ENCODE results near the gene CAMSAP1.

CAMSAP1 gene

DNA sequence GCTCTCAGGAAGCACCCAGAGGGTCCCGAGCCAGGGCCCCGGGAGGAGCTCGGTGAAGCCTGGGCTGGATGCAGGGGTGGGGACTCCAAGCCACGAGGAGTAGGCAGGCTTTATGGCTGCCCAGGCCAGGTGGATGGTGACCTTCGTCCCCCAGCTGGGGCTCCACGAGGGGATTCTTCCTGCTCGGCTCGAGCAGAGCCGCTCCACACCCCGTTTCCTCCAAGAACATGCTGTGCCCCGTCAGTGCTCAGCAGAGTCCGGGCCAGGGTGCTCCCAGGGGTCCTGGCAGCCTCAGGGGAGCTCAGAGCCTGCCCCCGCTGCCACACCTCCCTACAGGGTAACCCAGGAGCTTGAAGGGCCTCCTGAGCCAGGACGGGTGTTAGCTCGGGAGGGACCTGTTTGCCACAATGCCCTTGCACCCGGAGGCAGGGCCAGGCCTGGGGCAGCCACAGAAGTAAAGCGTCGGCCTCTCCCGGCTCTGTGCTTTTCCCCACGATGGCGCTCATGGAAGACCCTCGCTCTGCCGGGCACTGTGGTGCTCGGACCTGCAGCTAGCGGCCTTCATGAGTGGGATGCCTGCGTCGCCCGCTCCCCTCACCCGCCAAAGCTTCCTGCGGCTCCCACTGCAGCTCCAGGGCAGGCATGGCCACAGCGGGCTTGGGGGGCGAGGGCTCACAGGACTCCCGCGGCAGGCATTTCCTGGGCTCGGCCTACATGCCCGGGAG, 118.6 kb downstream of the CAMSAP1 start:
- no peak for DNase-seq

- DNase-seq = no peak
Measured at GRCh38 chr9:135787776-135788575, 119.4 kb downstream of the CAMSAP1 start.

DNA sequence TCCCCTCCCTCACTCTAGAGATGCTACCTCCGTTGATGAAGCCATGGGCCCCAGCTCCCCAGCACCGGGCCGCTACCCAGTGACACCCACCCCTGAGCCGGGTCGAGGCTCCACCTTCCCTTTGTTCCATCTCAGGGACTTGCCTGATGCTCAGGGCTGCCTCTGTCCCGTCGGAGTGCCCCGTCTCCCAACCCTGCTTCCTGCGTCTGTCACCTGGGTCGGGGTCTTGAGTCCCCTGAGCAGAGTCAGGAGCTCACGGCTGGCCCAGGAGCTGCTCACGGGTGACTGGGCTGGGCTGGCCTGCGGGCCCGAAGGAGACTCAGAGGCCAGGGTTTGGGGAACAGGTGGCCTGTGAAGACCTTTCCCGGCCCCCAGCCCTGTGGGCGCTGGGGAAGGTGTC, 120.0 kb downstream of the CAMSAP1 start:
- no peak for DNase-seq

DNA sequence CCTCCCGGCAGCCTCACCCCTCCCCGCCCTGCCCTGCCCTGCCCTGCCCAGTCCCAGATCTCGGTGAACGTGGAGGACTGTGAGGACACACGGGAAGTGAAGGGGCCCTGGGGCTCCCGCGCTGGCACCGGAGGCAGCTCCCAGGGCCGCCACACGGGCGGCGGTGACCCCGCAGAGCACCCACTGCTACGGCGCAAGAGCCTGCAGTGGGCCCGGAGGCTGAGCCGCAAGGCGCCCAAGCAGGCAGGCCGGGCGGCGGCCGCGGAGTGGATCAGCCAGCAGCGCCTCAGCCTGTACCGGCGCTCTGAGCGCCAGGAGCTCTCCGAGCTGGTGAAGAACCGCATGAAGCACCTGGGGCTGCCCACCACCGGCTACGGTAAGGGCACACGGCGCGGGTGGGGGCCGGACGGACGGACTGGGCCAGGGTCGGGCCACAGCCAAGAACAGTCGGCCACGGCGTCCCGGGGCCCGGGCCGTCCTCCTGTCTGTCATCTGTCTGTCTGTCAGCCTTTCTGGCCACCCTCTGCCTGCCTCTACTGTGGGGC, 121.1 kb downstream of the CAMSAP1 start:
- DNase-seq = no peak

GRCh38 chr9:135785013-135785575, 122.3 kb downstream of the CAMSAP1 start:
- DNase-seq = no peak

DNA sequence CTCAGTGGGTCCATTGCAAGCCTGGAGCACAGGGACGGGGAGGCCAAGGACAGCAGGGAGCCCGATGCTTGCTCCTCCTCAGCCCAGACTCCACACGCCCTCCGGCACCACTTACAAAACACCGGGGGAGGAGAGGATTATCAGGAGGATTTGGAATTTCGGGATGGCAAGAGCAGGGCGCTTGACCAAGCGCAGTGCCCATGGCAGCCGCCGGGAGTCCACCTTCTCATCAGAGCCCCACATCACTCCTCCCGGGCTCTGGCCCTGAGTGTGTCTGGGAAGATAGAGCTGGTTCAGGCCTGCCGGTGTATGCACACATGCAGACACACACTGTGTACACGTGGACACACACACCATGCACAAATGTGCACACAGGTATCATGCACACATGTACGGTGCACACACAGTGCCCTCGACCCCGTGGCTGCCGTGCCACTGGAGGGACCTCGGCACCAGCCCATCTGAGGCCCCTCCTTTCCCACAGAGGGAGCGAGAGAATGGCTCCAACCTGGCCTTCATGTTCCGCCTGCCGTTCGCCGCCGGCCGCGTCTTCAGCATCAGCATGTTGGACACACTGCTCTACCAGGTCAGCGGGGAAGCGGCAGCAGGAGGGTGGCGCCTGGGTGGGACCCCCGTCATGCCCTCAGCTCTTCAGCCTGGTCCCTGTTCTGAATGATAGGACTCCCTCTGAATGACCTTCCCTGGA, 123.7 kb downstream of the CAMSAP1 start:
- DNase-seq = no peak

GRCh38 chr9:135782946-135783345, 124.4 kb downstream of the CAMSAP1 start:
- no peak for DNase-seq

- DNase-seq = no peak
Measured at GRCh38 chr9:135780626-135781025, 126.7 kb downstream of the CAMSAP1 start.

DNA sequence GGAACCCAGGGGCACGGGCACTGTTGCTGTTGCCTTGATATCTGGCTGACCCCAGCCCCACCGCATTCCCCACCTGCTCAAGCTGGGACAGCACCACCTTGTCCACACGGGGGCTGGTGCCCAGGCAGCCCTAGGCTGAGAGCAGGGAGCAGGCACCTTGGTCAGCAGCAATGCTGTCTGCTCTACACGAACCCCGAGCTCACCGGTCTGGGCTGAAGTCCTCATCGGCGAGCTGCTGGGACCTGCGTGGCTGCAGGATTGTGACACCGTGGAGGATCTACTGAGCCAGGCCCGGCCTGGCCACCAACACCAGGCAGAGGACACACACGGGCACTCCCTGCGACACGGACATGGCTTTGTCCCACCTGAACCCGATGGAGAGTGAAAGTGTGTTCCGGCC, 127.3 kb downstream of the CAMSAP1 start:
- no peak for DNase-seq

GRCh38 chr9:135779571-135779970, 127.8 kb downstream of the CAMSAP1 start:
- no peak for DNase-seq

- no peak for DNase-seq
Measured at GRCh38 chr9:135778421-135778820, 128.9 kb downstream of the CAMSAP1 start.

DNA sequence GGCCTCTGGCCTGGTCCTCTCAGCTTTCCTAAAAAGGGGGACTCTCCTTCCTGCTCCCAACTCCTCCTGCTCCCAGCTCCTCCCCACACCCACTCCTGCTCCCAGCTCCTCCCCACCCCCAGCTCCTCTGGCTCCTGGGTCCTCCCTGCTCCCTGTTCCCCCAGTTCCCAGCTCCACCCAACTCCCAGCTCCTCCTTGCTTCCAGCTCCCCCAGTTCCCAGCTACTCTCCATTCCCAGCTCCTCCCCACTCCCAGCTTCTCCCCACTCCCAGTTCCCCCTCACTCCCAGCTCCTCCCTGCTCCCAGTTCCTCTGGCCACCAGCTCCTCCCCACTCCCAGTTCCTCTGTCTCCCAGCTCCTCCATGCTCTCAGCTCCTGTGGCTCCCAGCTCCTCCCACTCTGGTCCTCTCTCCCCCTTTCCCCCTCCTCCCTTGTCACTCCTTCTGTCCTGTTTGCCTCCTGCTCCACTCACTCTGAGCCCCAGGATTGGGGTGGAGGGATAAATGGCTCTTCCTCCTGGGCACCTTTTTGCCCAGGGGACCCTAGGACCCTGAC, 129.6 kb downstream of the CAMSAP1 start:
- no peak for DNase-seq

GRCh38 chr9:135776893-135777622, 130.3 kb downstream of the CAMSAP1 start:
- DNase-seq = no peak

DNA sequence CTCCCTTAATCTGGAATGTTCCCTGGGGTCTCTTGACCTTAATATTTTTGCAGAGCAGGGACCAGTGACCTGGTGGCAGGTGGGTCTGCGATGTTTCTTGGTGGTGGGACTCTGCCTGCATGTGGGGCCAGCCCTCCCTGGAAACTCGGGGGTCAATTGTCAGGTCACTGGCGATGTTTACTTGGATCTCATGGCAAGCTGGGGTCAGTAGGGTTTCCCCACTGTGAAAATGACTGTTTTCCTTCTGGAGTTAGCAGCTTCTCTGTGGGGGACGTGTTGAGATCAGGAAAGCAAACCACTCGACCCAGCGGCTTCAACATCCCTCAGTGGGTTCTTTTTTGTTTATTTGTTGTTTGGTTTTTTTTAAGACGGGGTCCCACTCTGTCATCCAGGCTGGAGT, 131.4 kb downstream of the CAMSAP1 start:
- no peak for DNase-seq

DNA sequence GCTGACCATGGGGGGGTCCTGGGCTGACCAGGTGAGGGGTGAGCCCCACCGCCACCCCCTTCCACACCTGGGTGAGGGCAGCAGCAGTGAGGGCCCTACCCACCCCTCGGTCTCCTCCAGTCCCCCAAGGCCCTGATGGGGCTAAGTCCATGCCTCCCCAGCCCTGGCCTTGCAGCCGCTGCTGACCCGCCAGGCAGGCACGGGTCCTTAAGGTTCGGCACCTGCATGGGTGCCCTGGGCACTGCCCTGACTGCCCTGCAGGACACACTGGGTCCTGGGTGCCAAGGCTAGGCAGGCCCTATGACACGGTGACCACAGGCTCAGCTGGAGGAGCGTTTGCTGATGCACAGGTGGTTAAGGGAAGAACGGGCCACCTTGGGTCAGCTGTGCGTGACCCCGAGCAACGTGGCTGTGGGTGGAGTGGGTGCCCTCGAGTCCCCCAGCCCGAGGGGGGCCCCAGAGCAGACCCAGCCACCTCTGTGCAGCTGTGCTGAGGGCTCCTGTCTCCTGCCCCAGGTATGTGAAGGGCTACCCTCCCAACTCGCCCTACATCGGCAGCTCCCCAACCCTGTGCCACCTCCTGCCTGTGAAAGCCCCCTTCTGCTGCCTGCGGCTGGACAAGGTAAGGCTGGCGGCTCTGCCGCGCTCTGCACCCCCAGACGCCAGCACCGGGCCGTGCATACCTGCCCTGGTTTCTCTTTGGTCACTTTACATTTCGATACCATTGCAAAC, 132.4 kb downstream of the CAMSAP1 start:
- DNase-seq = no peak

- DNase-seq = no peak
Measured at GRCh38 chr9:135774239-135774747, 133.1 kb downstream of the CAMSAP1 start.

- DNase-seq = no peak
Measured at GRCh38 chr9:135773530-135774238, 133.7 kb downstream of the CAMSAP1 start.

DNA sequence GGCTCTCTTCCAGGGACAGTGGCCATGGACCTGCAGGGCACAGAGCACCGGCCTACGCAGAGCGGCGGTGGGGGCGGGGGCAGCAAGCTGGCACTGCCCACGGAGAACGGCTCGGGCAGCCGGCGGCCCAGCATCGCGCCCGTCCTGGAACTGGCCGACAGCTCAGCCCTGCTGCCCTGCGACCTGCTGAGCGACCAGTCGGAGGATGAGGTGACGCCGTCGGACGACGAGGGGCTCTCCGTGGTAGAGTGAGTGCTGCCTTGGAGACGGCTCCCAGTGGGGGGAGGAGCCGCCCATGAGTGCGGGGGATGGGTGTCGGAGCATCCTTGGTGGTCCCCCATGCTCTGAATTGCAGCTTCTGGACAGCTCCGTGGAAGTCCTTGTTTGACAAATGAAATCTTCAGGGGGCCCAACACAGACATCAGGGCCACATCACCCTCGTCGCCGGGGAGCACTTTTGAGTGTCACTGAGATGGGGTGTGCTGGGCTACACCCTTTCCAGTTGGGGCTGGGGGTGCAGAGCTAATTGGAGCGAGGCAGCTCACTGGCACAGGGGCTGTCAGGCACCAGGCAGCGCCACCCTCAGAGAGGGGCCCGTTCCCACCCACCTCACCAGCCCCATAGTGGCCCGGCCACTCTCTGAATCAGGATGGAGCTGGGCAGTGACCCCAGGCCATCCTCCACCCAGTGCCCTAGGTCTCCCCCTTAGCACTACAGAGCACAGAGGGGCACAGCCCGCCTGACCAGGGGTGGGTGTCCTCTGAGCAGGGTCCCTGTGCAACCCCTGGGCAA, 134.4 kb downstream of the CAMSAP1 start:
- no peak for DNase-seq

DNA sequence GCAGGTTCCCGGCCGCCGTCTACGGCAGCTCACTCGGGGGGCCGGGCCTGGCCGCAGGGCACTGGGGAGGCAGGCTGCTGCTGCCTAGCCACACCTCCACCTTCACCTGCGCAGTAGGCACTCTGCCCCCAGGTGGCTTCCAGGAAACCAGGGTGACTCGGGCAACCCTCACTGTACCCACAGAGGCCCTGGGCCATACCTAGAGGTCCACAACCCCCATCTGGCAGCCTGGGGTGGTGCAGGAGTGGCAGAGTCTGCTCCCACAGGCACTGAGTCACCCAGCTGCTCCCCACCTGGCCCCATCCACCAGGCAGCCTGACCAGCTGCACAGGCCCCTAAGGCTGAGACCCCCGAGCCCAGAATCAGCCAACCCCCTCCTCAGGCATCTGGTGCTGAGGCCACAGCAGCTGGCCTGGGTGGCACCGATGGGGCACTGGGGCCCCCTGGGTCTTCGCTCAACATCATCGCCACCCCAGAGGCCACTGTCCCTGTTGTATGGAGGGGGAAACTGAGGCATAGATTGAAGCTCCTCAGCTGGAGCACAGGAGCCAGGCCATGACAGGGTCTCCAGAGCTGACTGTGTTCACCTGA, 135.2 kb downstream of the CAMSAP1 start:
- peak; percentile 85 for DNase-seq
